Activated CD8-positive, alpha-beta memory T cell treated with anti-CD3 and anti-CD28 coated beads for 4 hours (primary cell): ENCODE measurements around the gene TYK2.
"Not testable (repeated sequence)": the region's sequence is repeated elsewhere in the genome, so short reads cannot be mapped to it uniquely, and the experiment has no call there.

Experiments
- DNase-seq, 2 donors: peaks; one replicate each; pipeline ENCODE4 v3.0.0-alpha.2; 2020; ENCODE audit warnings: low read depth in 2 of 2

Gene TYK2

GRCh38 chr19:10377140-10377640, 3.2 kb downstream of the TYK2 start:
- not testable (repeated sequence) for DNase-seq

- DNase-seq, result no peak
Measured at GRCh38 chr19:10374931-10375330, 5.4 kb downstream of the TYK2 start.

GRCh38 chr19:10372690-10373089, 7.7 kb downstream of the TYK2 start:
- no peak for DNase-seq

- DNase-seq, result no peak
Measured at GRCh38 chr19:10368101-10368803, 12.1 kb downstream of the TYK2 start.

- DNase-seq, result not testable (repeated sequence)
Measured at GRCh38 chr19:10366950-10367512, 13.3 kb downstream of the TYK2 start.

GRCh38 chr19:10365518-10365917, 14.9 kb downstream of the TYK2 start:
- DNase-seq, result no peak

GRCh38 chr19:10364644-10365043, 15.7 kb downstream of the TYK2 start:
- DNase-seq, result no peak

- DNase-seq, result no peak
Measured at GRCh38 chr19:10363789-10364281, 16.5 kb downstream of the TYK2 start.

- no peak for DNase-seq
Measured at GRCh38 chr19:10362259-10362658, 18.1 kb downstream of the TYK2 start.

- DNase-seq, result no peak
Measured at GRCh38 chr19:10361569-10362011, 18.8 kb downstream of the TYK2 start.

GRCh38 chr19:10356431-10356830, 23.9 kb downstream of the TYK2 start:
- DNase-seq, result no peak

- DNase-seq, result no peak
Measured at GRCh38 chr19:10353793-10354391, 26.5 kb downstream of the TYK2 start.

GRCh38 chr19:10352764-10353671, 27.4 kb downstream of the TYK2 start:
- DNase-seq, result no peak

GRCh38 chr19:10346509-10346908, 33.9 kb downstream of the TYK2 start:
- no peak for DNase-seq

- no peak for DNase-seq
Measured at GRCh38 chr19:10344780-10345179, 35.6 kb downstream of the TYK2 start.

GRCh38 chr19:10343495-10343894, 36.9 kb downstream of the TYK2 start:
- DNase-seq, result no peak

- DNase-seq, result no peak
Measured at GRCh38 chr19:10339977-10340376, 40.4 kb downstream of the TYK2 start.

- DNase-seq, result peak; percentile 16 to 27
Measured at GRCh38 chr19:10339380-10339960, 40.9 kb downstream of the TYK2 start, which contains the start of gene ICAM3. ICAM3 (minus strand) TSS chr19:10339624; CDS start chr19:10339614, 10 bp downstream.

- DNase-seq, result no peak
Measured at GRCh38 chr19:10338940-10339339, 41.4 kb downstream of the TYK2 start.

- not testable (repeated sequence) for DNase-seq
Measured at GRCh38 chr19:10336725-10337124, 43.6 kb downstream of the TYK2 start.

- no peak for DNase-seq
Measured at GRCh38 chr19:10335352-10335985, 44.9 kb downstream of the TYK2 start.
